ENCODE results near the gene APOE. TPM values are rescaled to one million over a fixed set of nuclear protein-coding genes. Genes with fewer than 3 reads are reported as not detected.
"Not testable (repeated sequence)": the region's sequence is repeated elsewhere in the genome, so short reads cannot be mapped to it uniquely, and the experiment has no call there.

APOE gene
- total RNA-seq, 1 donor from 2014 or later: 10.0 TPM

- DNase-seq (ENCODE audit: extremely low read depth, low read depth, low spot score): no peak
Measured at GRCh38 chr19:44908074-44908835, 2.7 kb downstream of the APOE start.

GRCh38 chr19:44908836-44909261 lies 3.3 kb downstream of the APOE start:
- no peak for DNase-seq (ENCODE audit: extremely low read depth, low read depth, low spot score)

- DNase-seq (ENCODE audit: extremely low read depth, low read depth, low spot score): no peak
Measured at GRCh38 chr19:44909775-44910174, 4.2 kb downstream of the APOE start.

- DNase-seq (ENCODE audit: extremely low read depth, low read depth, low spot score): not testable (repeated sequence)
Measured at GRCh38 chr19:44911896-44912295, 6.3 kb downstream of the APOE start.

- DNase-seq (ENCODE audit: extremely low read depth, low read depth, low spot score): no peak
Measured at GRCh38 chr19:44912854-44913253, 7.3 kb downstream of the APOE start.

- DNase-seq (ENCODE audit: extremely low read depth, low read depth, low spot score): not testable (repeated sequence)
Measured at GRCh38 chr19:44913512-44914432, 8.2 kb downstream of the APOE start.

- DNase-seq (ENCODE audit: extremely low read depth, low read depth, low spot score): peak; percentile 48
Measured at GRCh38 chr19:44914433-44915206, 9.0 kb downstream of the APOE start, which contains the start of gene APOC1. APOC1 (plus strand) TSS chr19:44914608; CDS start chr19:44914892, 284 bp downstream.

GRCh38 chr19:44924243-44924725 lies 18.7 kb downstream of the APOE start:
- no peak for DNase-seq (ENCODE audit: extremely low read depth, low read depth, low spot score)

GRCh38 chr19:44925114-44925891 lies 19.7 kb downstream of the APOE start:
- no peak for DNase-seq (ENCODE audit: extremely low read depth, low read depth, low spot score)

GRCh38 chr19:44926245-44927077 lies 20.9 kb downstream of the APOE start:
- DNase-seq (ENCODE audit: extremely low read depth, low read depth, low spot score): not testable (repeated sequence)

GRCh38 chr19:44927746-44928145 lies 22.1 kb downstream of the APOE start:
- no peak for DNase-seq (ENCODE audit: extremely low read depth, low read depth, low spot score)

GRCh38 chr19:44930088-44930487 lies 24.5 kb downstream of the APOE start:
- DNase-seq (ENCODE audit: extremely low read depth, low read depth, low spot score): no peak

GRCh38 chr19:44931541-44931940 lies 25.9 kb downstream of the APOE start:
- no peak for DNase-seq (ENCODE audit: extremely low read depth, low read depth, low spot score)

GRCh38 chr19:44939668-44940067 lies 34.1 kb downstream of the APOE start:
- DNase-seq (ENCODE audit: extremely low read depth, low read depth, low spot score): no peak

GRCh38 chr19:44942067-44942571 lies 36.5 kb downstream of the APOE start, which contains the start of gene APOC4:
APOC4 (plus strand) TSS chr19:44942237; CDS start chr19:44942278, 41 bp downstream.
- no peak for DNase-seq (ENCODE audit: extremely low read depth, low read depth, low spot score)

GRCh38 chr19:44943801-44944249 lies 38.2 kb downstream of the APOE start:
- no peak for DNase-seq (ENCODE audit: extremely low read depth, low read depth, low spot score)

GRCh38 chr19:44947041-44947581 lies 41.5 kb downstream of the APOE start:
- no peak for DNase-seq (ENCODE audit: extremely low read depth, low read depth, low spot score)

GRCh38 chr19:44948237-44948636 lies 42.6 kb downstream of the APOE start:
- DNase-seq (ENCODE audit: extremely low read depth, low read depth, low spot score): no peak
